HCT116 (cell line): ENCODE data around the gene PLA2G12B. TPM values are rescaled to one million over a fixed set of nuclear protein-coding genes. Genes with fewer than 3 reads are reported as not detected.

Experiments used
- ATAC-seq: fragments of 200-7000 bp; cut with Tn5 transposase; 2 replicates; pipeline ENCODE4 v1.9.1; 2020; ENCODE audit warnings: mild to moderate bottlenecking, moderate library complexity
- BruUV-seq: library from RNA; stranded (reverse); fragments of 400-500 nt; replicated peaks from 2 replicates; lab custom pipeline; 2021; lab: Mats Ljungman, UMichigan
- CTCF ChIA-PET: fragments of 300-600 bp; sonication (Branson Sonifier 250); formaldehyde crosslinking; loops from one replicate; lab custom pipeline; 2021; ENCODE audit warnings: antibody characterized with exemption; lab: Charles Lee
- POLR2A ChIA-PET: fragments of 300-600, 350-600 bp; sonication (Branson Sonifier 250); formaldehyde crosslinking; loops from one replicate; lab custom pipeline; 2021; ENCODE audit warnings: antibody characterized with exemption; lab: Charles Lee
- RAD21 ChIA-PET, 2 experiments: fragments of 300-600 bp; sonication (Branson Sonifier 250); formaldehyde crosslinking; loops; one replicate each; lab custom pipeline; 2023; ENCODE audit warnings: low total read pairs in 2 of 2; ENCODE audit not compliant: uncharacterized antibody in 2 of 2, unreplicated experiment in 2 of 2, low non-redundant PET in 1 of 2; lab: Charles Lee
- DNase-seq: peaks from one replicate; pipeline ENCODE4 v3.0.0-alpha.2; 2010; ENCODE audit warnings: low read depth, low spot score
- H2AFZ ChIP-seq: fragments of 200-600 bp; shearing (Covaris generic), sonication (generic); 2 replicates; pipeline ENCODE4 v1.6.1; 2017; ENCODE audit warnings: low read depth, mixed run types, mixed read lengths, antibody characterized with exemption, low read length; ENCODE audit not compliant: poor library complexity, severe bottlenecking
- H3K27ac ChIP-seq: 2 replicates; pipeline ENCODE4 v1.5.1; 2012; ENCODE audit warnings: low read depth, low read length
- H3K27me3 ChIP-seq: fragments of 200-600 bp; sonication (generic); 2 replicates; pipeline ENCODE4 v1.6.1; 2016; ENCODE audit warnings: mixed run types, low read length, mixed read lengths; ENCODE audit not compliant: insufficient read depth
- H3K36me3 ChIP-seq, 2 experiments: fragments of 200-500 bp in 1 of 2; fragments of 200-600 bp in 1 of 2; sonication (Bioruptor generic) in 1 of 2; sonication (generic) in 1 of 2; 2 replicates each; pipeline versions ENCODE4 v1.5.1 to v1.6.1; 2014 to 2016; ENCODE audit warnings: low read length in 2 of 2, inconsistent platforms in 1 of 2, mixed read lengths in 1 of 2, mixed run types in 1 of 2; ENCODE audit not compliant: insufficient read depth in 2 of 2, control insufficient read depth in 1 of 2
- H3K4me1 ChIP-seq, 2 experiments: fragments of 200-600 bp in 1 of 2; sonication (generic) in 1 of 2; 2 replicates each; pipeline versions ENCODE4 v1.5.1 to v1.6.1; 2012 to 2017; ENCODE audit warnings: low read length in 2 of 2, inconsistent platforms in 1 of 2, mild to moderate bottlenecking in 1 of 2, mixed read lengths in 1 of 2, mixed run types in 1 of 2, moderate library complexity in 1 of 2; ENCODE audit not compliant: insufficient read depth in 2 of 2, control insufficient read depth in 1 of 2
- H3K4me2 ChIP-seq: fragments of 200-600 bp; sonication (generic); 2 replicates; pipeline ENCODE4 v1.6.1; 2017; ENCODE audit warnings: mixed run types, low read length, mixed read lengths
- H3K4me3 ChIP-seq, 2 experiments: fragments of 200-600 bp in 1 of 2; sonication (generic) in 1 of 2; replicated peaks in 1 of 2; 2 replicates each; pipeline ENCODE4 v1.5.1; 2011 to 2016; ENCODE audit warnings: low read length in 2 of 2, control low read depth in 1 of 2, low read depth in 1 of 2, mild to moderate bottlenecking in 1 of 2, mixed read lengths in 1 of 2, mixed run types in 1 of 2
- H3K79me2 ChIP-seq: fragments of 200-600 bp; sonication (generic); 2 replicates; pipeline ENCODE4 v1.6.1; 2017; ENCODE audit warnings: mild to moderate bottlenecking, mixed run types, low read length, moderate library complexity, mixed read lengths; ENCODE audit not compliant: insufficient read depth
- H3K9ac ChIP-seq: fragments of 200-600 bp; sonication (generic); 2 replicates; pipeline ENCODE4 v1.6.1; 2016; ENCODE audit warnings: low read length, mixed read lengths
- H3K9me2 ChIP-seq: fragments of 200-600 bp; sonication (generic), shearing (Covaris generic); 2 replicates; pipeline ENCODE4 v1.6.1; 2017; ENCODE audit warnings: mixed run types, mild to moderate bottlenecking, moderate library complexity; ENCODE audit not compliant: insufficient read depth
- H3K9me3 ChIP-seq, 2 experiments: fragments of 200-500 bp in 1 of 2; fragments of 200-600 bp in 1 of 2; sonication (Bioruptor generic) in 1 of 2; sonication (generic) in 1 of 2; 2 replicates each; pipeline ENCODE4 v1.6.1; 2014 to 2017; ENCODE audit warnings: low read length in 2 of 2, mixed read lengths in 2 of 2, inconsistent platforms in 1 of 2, low read depth in 1 of 2, mild to moderate bottlenecking in 1 of 2, mixed run types in 1 of 2, moderate library complexity in 1 of 2; ENCODE audit not compliant: control insufficient read depth in 1 of 2, insufficient read depth in 1 of 2
- H4K20me1 ChIP-seq: fragments of 200-600 bp; sonication (generic), shearing (Covaris generic); 2 replicates; pipeline ENCODE4 v1.6.1; 2017; ENCODE audit warnings: mixed run types, mild to moderate bottlenecking, moderate library complexity; ENCODE audit not compliant: insufficient read depth
- CBX3 ChIP-seq: IDR thresholded peaks from 2 replicates; pipeline ENCODE4 v1.6.1; 2012; ENCODE audit warnings: low read depth
- CEBPB ChIP-seq: IDR thresholded peaks from 2 replicates; pipeline ENCODE4 v1.6.1; 2012; ENCODE audit warnings: low read depth
- EGR1 ChIP-seq: IDR thresholded peaks from 2 replicates; pipeline ENCODE4 v1.6.1; 2012; ENCODE audit warnings: low read depth
- EZH2phosphoT487 ChIP-seq: fragments of 200-600 bp; IDR thresholded peaks from 2 replicates; pipeline ENCODE4 v1.6.1; 2018; ENCODE audit warnings: antibody characterized with exemption, borderline replicate concordance
- JUND ChIP-seq: IDR thresholded peaks from 2 replicates; pipeline ENCODE4 v1.6.1; 2012
- RAD21 ChIP-seq: IDR thresholded peaks from 2 replicates; pipeline ENCODE4 v1.6.1; 2012; ENCODE audit warnings: low read depth, mild to moderate bottlenecking
- SP1 ChIP-seq: IDR thresholded peaks from 2 replicates; pipeline ENCODE4 v1.6.1; 2012; ENCODE audit warnings: low read depth
- YY1 ChIP-seq: IDR thresholded peaks from 2 replicates; pipeline ENCODE4 v1.6.1; 2011; ENCODE audit warnings: low read length, low read depth, moderate library complexity, mild to moderate bottlenecking; ENCODE audit not compliant: insufficient replicate concordance; ENCODE audit errors: extremely low read depth
- intact Hi-C: fragments of 100-400 bp; cut with micrococcal nuclease; formaldehyde crosslinking; loops from 2 replicates; pipeline ENCODE4 v1.10.0; 2022
- total RNA-seq: library from RNA; stranded (reverse); gene quantifications from one replicate; pipeline ENCODE4 v1.2.1, GENCODE V29; 2021; ENCODE audit not compliant: unreplicated experiment
- TF ChIP-seq, protein P1 (sequence below): IDR thresholded peaks from 2 replicates; pipeline ENCODE4 v1.6.1; 2012
- TF ChIP-seq, protein P2 (sequence below): IDR thresholded peaks from 2 replicates; pipeline ENCODE4 v1.6.1; 2012

Gene PLA2G12B
- total RNA-seq, 1 experiment from 2014 or later: not detected

DNA sequence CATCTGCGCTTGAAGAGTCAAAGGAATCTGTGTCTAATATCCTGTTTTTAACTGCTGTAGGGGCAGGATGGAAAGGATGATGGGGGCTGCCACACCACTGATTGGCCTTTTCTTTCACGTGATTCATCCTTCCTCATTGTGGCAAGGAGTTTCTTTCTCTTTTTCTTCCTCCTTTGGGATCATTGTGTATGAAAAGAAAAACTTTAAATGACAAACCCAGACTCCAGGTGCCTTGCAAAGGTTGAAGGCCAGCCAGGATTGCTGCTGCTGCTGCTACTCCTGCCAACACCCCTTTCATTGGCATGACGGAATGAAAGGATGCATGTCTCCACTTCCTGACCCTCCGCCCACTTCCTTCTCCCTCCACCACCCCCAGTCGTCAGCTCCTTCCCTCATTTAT lies 67.6 kb downstream of the PLA2G12B start:
- DNase-seq: no peak
- Histone ChIP-seq H3K4me3 (no peak overlapping the region), H3K4me2 (no peak overlapping the region), H3K4me1 (no peaks in the 10 kb centered on the region), H3K36me3 (peaks cover 2 to 3% of the 10 kb centered on the region in 2 experiments; a peak in 1 of 4 replicates), H3K9me2 (no peaks in the 10 kb centered on the region), H3K79me2 (no peaks in the 10 kb centered on the region), H3K9ac (no peak overlapping the region), H3K9me3 (no peaks in the 10 kb centered on the region), H2AFZ (no peak overlapping the region), H3K27me3 (no peaks in the 10 kb centered on the region), H4K20me1 (no peaks in the 10 kb centered on the region), H3K27ac (no peak overlapping the region)
- no peak for TF ChIP-seq EZH2phosphoT487
- TF ChIP-seq JUND: no peak
- no peak for TF ChIP-seq CEBPB
- TF ChIP-seq EGR1: no peak
- TF ChIP-seq CBX3: no peak
- TF ChIP-seq, protein P1, sequence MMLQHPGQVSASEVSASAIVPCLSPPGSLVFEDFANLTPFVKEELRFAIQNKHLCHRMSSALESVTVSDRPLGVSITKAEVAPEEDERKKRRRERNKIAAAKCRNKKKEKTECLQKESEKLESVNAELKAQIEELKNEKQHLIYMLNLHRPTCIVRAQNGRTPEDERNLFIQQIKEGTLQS: no peak
- no peak for ATAC-seq
- intact Hi-C loops: no loop called here
- CTCF ChIA-PET: no interaction called here
- POLR2A ChIA-PET: no interaction called here
- TSS peak; percentile 30 for BruUV-seq
- RAD21 ChIA-PET: no interaction called here

DNA sequence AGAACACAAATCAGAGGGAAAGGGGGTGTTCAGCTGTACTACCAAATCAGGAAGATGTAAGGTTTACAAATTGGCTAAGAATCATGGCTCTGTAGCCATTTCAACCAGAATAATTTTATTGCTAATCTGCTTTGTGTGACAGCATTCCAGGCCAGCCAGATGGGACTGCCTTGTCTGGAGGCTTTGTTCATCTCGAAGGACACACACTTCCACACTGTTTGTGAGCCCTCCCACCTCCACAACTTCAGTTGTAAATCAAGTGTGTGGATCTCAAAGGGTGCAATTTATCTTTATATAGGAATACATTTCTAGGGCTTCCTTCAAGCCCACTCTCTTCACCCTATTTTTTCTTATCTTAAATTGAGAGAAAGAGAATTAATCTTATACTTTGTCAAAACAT lies 68.0 kb downstream of the PLA2G12B start:
- peaks cover 2 to 3% of the 10 kb centered on the region in 2 experiments; a peak in 1 of 4 replicates for H3K36me3 ChIP-seq
- BruUV-seq: no TSS peak

More for the DNA sequence above, 68.0 kb downstream of the PLA2G12B start:
- Histone ChIP-seq H3K27ac (no peak overlapping the region), H3K9ac (no peak overlapping the region), H3K9me2 (no peaks in the 10 kb centered on the region), H3K27me3 (no peaks in the 10 kb centered on the region), H3K4me1 (no peaks in the 10 kb centered on the region), H4K20me1 (no peaks in the 10 kb centered on the region), H3K4me2 (no peak overlapping the region), H3K79me2 (no peaks in the 10 kb centered on the region), H3K4me3 (no peak overlapping the region), H3K9me3 (peaks cover 0 to under 1% of the 10 kb centered on the region in 2 experiments; a peak in 1 of 4 replicates), H2AFZ (no peak overlapping the region)
- POLR2A ChIA-PET: no interaction called here
- no peak for TF ChIP-seq YY1
- TF ChIP-seq EGR1: no peak
- no peak for TF ChIP-seq EZH2phosphoT487
- no peak for TF ChIP-seq JUND
- TF ChIP-seq CBX3: no peak
- TF ChIP-seq, protein P2, sequence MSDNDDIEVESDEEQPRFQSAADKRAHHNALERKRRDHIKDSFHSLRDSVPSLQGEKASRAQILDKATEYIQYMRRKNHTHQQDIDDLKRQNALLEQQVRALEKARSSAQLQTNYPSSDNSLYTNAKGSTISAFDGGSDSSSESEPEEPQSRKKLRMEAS: no peak
- TF ChIP-seq RAD21: no peak
- no peak for TF ChIP-seq SP1
- ATAC-seq (no peak), DNase-seq (no peak)
- CTCF ChIA-PET: no interaction called here
- intact Hi-C loops: no loop called here
- RAD21 ChIA-PET: no interaction called here
